CD14-positive monocyte (primary cell): ENCODE data around the gene TEDC1. TPM values are rescaled to one million over a fixed set of nuclear protein-coding genes. Genes with fewer than 3 reads are reported as not detected.

Experiments used
- DNase-seq, 3 donors: peaks; one replicate each; pipeline ENCODE4 v3.0.0-alpha.2; 2011 to 2022
- H2AFZ ChIP-seq: 2 replicates; pipeline ENCODE4 v1.6.0; 2012; ENCODE audit warnings: mild to moderate bottlenecking, low read depth, low read length, inconsistent platforms; ENCODE audit not compliant: insufficient read depth, poor library complexity, severe bottlenecking
- H3K27ac ChIP-seq, 2 donors: 1 replicate in 1 of 2; 2 replicates in 1 of 2; pipeline ENCODE4 v1.5.1; 2012 to 2013; ENCODE audit warnings: low read length in 2 of 2, control low read depth in 1 of 2, inconsistent platforms in 1 of 2, low read depth in 1 of 2, mild to moderate bottlenecking in 1 of 2
- H3K27me3 ChIP-seq, 2 donors: one replicate each; pipeline versions ENCODE4 v1.6.0 to v1.6.1; 2011 to 2013; ENCODE audit warnings: low read length in 2 of 2; ENCODE audit not compliant: control insufficient read depth in 2 of 2, insufficient read depth in 2 of 2
- H3K36me3 ChIP-seq, 2 donors: replicated peaks in 1 of 2; 1 replicate in 1 of 2; 2 replicates in 1 of 2; pipeline versions ENCODE4 v1.5.1 to v1.6.1; 2012 to 2013; ENCODE audit warnings: low read length in 2 of 2, control low read depth in 1 of 2, inconsistent platforms in 1 of 2, mild to moderate bottlenecking in 1 of 2; ENCODE audit not compliant: insufficient read depth in 2 of 2, control insufficient read depth in 1 of 2
- H3K4me1 ChIP-seq, 2 donors: 1 replicate in 1 of 2; 2 replicates in 1 of 2; pipeline versions ENCODE4 v1.5.1 to v1.6.1; 2012 to 2013; ENCODE audit warnings: low read length in 2 of 2, control low read depth in 1 of 2, inconsistent platforms in 1 of 2, mild to moderate bottlenecking in 1 of 2, moderate library complexity in 1 of 2; ENCODE audit not compliant: insufficient read depth in 2 of 2, control insufficient read depth in 1 of 2
- H3K4me2 ChIP-seq: replicated peaks from 2 replicates; pipeline ENCODE3; 2012; ENCODE audit warnings: low read length, moderate library complexity, mild to moderate bottlenecking; ENCODE audit not compliant: poor library complexity, severe bottlenecking; ENCODE audit errors: extremely low read depth
- H3K4me3 ChIP-seq, 3 experiments: fragments of 200-600 bp in 1 of 3; sonication (generic) in 1 of 3; replicated peaks in 1 of 3; 1 replicate in 2 of 3; 2 replicates in 1 of 3; pipeline ENCODE4 v1.5.1; 2011 to 2013; ENCODE audit warnings: low read length in 3 of 3, mild to moderate bottlenecking in 3 of 3, control low read depth in 2 of 3, low read depth in 2 of 3, inconsistent platforms in 1 of 3, moderate library complexity in 1 of 3
- H3K79me2 ChIP-seq: 2 replicates; pipeline ENCODE4 v1.6.0; 2012; ENCODE audit warnings: mild to moderate bottlenecking, control low read depth, inconsistent platforms, low read length, moderate library complexity; ENCODE audit not compliant: insufficient read depth
- H3K9ac ChIP-seq: 2 replicates; pipeline ENCODE4 v1.6.0; 2017; ENCODE audit warnings: low read length, mild to moderate bottlenecking; ENCODE audit not compliant: insufficient read depth, poor library complexity, severe bottlenecking
- H3K9me3 ChIP-seq, 2 donors: replicated peaks in 1 of 2; 1 replicate in 1 of 2; 2 replicates in 1 of 2; pipeline versions ENCODE4 v1.5.1 to v1.6.1; 2012 to 2013; ENCODE audit warnings: low read length in 2 of 2, control low read depth in 1 of 2; ENCODE audit not compliant: control insufficient read depth in 1 of 2, insufficient read depth in 1 of 2
- H4K20me1 ChIP-seq: 2 replicates; pipeline ENCODE4 v1.6.0; 2012; ENCODE audit warnings: mild to moderate bottlenecking, low read length, control low read depth, moderate library complexity; ENCODE audit not compliant: insufficient read depth
- H3K27ac Mint-ChIP-seq, 7 donors: one replicate each; pipeline ENCODE4 v1.8.0; 2020; ENCODE audit warnings: mild to moderate bottlenecking in 7 of 7, mixed read lengths in 7 of 7, moderate library complexity in 6 of 7, inconsistent platforms in 2 of 7
- H3K27me3 Mint-ChIP-seq, 3 donors: one replicate each; pipeline ENCODE4 v1.8.0; 2021 to 2022; ENCODE audit warnings: low read depth in 3 of 3, mild to moderate bottlenecking in 3 of 3, mixed read lengths in 3 of 3, moderate library complexity in 3 of 3, inconsistent platforms in 1 of 3
- H3K36me3 Mint-ChIP-seq, 2 donors: one replicate each; pipeline ENCODE4 v1.8.0; 2020; ENCODE audit warnings: mixed read lengths in 2 of 2, inconsistent platforms in 1 of 2, mild to moderate bottlenecking in 1 of 2
- H3K4me1 Mint-ChIP-seq: one replicate; pipeline ENCODE4 v1.8.0; 2020; ENCODE audit warnings: mild to moderate bottlenecking, mixed read lengths
- H3K4me3 Mint-ChIP-seq, 2 donors: one replicate each; pipeline ENCODE4 v1.8.0; 2020; ENCODE audit warnings: mild to moderate bottlenecking in 2 of 2, mixed read lengths in 2 of 2, moderate library complexity in 1 of 2
- H3K9me3 Mint-ChIP-seq, 7 donors: one replicate each; pipeline ENCODE4 v1.8.0; 2020 to 2022; ENCODE audit warnings: mixed read lengths in 7 of 7, mild to moderate bottlenecking in 6 of 7, moderate library complexity in 6 of 7, inconsistent platforms in 2 of 7
- CTCF ChIP-seq: fragments of 200-600 bp; IDR thresholded peaks from one replicate; pipeline ENCODE4 v1.8.0; 2022; ENCODE audit warnings: antibody characterized with exemption, mild to moderate bottlenecking
- WGBS: methylation state at CpG from one replicate; pipeline ENCODE4 v1.1.5; 2013; ENCODE audit warnings: missing lambda C conversion rate; ENCODE audit not compliant: insufficient coverage; 5-methylcytosine and 5-hydroxymethylcytosine counted together
- intact Hi-C, 2 donors: fragments of 100-400 bp; cut with micrococcal nuclease; formaldehyde crosslinking; loops; one replicate each; pipeline versions ENCODE4 v1.15.0 to v1.15.1; 2023
- polyA plus RNA-seq, 3 donors: library from polyadenylated mRNA; depleted of rRNA in 1 of 3; unstranded in 2 of 3; stranded (reverse) in 1 of 3; fragments of 300-500 nt in 2 of 3; fragments of >200 nt in 1 of 3; fragmentation: Illumina TruSeq in 2 of 3; gene quantifications; 1 replicate in 2 of 3; 2 replicates in 1 of 3; pipeline ENCODE4 v1.2.3, GENCODE V29; 2012 to 2021

The TEDC1 gene
- polyA plus RNA-seq, 3 donors: 7.8 to 23.4 (median 9.0) TPM

GRCh38 chr14:105484997-105485393 is 6.1 kb upstream of the TEDC1 start:
- H3K79me2 ChIP-seq: no peaks in the 10 kb centered on the region
- no peak for TF ChIP-seq CTCF
- H3K27me3 ChIP-seq: peaks cover 2 to 45% of the 10 kb centered on the region in 2 donors
- H3K9me3 Mint-ChIP-seq: peaks cover 0 to 8% (median 2%) of the 10 kb centered on the region in 7 donors
- H3K4me3 ChIP-seq: no peak overlapping the region
- peak overlapping the region in 6 of 7 donors; percentile 8 to 92 (median 88) for H3K27ac Mint-ChIP-seq
- peaks cover 81 to 91% of the 10 kb centered on the region in 2 donors for H3K4me1 ChIP-seq
- H3K27me3 Mint-ChIP-seq: peaks cover 34 to 65% (median 37%) of the 10 kb centered on the region in 3 donors
- no peaks in the 10 kb centered on the region for H3K9me3 ChIP-seq
- intact Hi-C loops: loop anchor here (5.0 to 10.0 kb wide), 2 partner anchors 413 to 420 kb away; partner anchors contain the start of gene GPR132 (in 1 of the 2)
- no peak overlapping the region for H3K27ac ChIP-seq
- H2AFZ ChIP-seq: no peak overlapping the region
- H3K36me3 ChIP-seq: peaks cover 0 to 3% of the 10 kb centered on the region in 2 donors
- peaks cover 5 to 12% of the 10 kb centered on the region in 2 donors for H3K36me3 Mint-ChIP-seq
- 93% methylated on average over 13 of the region's 16 CpGs for WGBS
- no peak for DNase-seq
- H3K9ac ChIP-seq: no peak overlapping the region
- no peak overlapping the region for H3K4me2 ChIP-seq
- H3K4me3 Mint-ChIP-seq: peak overlapping the region in 1 of 2 donors; percentile 85
- peaks cover 67% of the 10 kb centered on the region for H3K4me1 Mint-ChIP-seq
- peaks cover 13% of the 10 kb centered on the region for H4K20me1 ChIP-seq

- H3K27ac ChIP-seq: peak overlapping the region in 1 of 2 donors; percentile 94
- Mint-ChIP-seq H3K36me3 (peaks cover 5 to 12% of the 10 kb centered on the region in 2 donors), H3K4me1 (peaks cover 61% of the 10 kb centered on the region), H3K27me3 (peaks cover 31 to 57% (median 31%) of the 10 kb centered on the region in 3 donors), H3K9me3 (peaks cover 0 to 6% (median 2%) of the 10 kb centered on the region in 7 donors), H3K27ac (peak overlapping the region in 5 of 7 donors; percentile 57 to 94 (median 77)), H3K4me3 (peak overlapping the region; percentile 43 to 86)
- H3K27me3 ChIP-seq: peaks cover 2 to 39% of the 10 kb centered on the region in 2 donors
- TF ChIP-seq CTCF: peak; percentile 20
- peaks cover 13% of the 10 kb centered on the region for H4K20me1 ChIP-seq
- WGBS: 26% methylated on average over 11 of the region's 12 CpGs
- peak overlapping the region in 1 of 3 experiments; percentile 89 for H3K4me3 ChIP-seq
- peak overlapping the region; percentile 95 for H3K9ac ChIP-seq
- peak overlapping the region; percentile 82 for H3K4me2 ChIP-seq
- no peaks in the 10 kb centered on the region for H3K79me2 ChIP-seq
- intact Hi-C loops: loop anchor here in 1 of 2 donors (10.0 kb wide), 1 partner anchor 421 kb away; the partner anchor contains the start of gene GPR132
- DNase-seq: peak; percentile 35 to 48 (median 44)
- H3K9me3 ChIP-seq: no peaks in the 10 kb centered on the region
- peaks cover 75 to 85% of the 10 kb centered on the region in 2 donors for H3K4me1 ChIP-seq
- peak overlapping the region; percentile 27 for H2AFZ ChIP-seq
- H3K36me3 ChIP-seq: peaks cover 0 to 3% of the 10 kb centered on the region in 2 donors
Observed at GRCh38 chr14:105485739-105486162, 5.3 kb upstream of the TEDC1 start.
